WI38 (cell line): ENCODE measurements around the gene ARHGEF28.

Experiments
- H3K4me3 ChIP-seq: 2 replicates; pipeline ENCODE4 v1.5.1; 2011; ENCODE audit warnings: low read depth, mild to moderate bottlenecking, control low read depth, low read length
- CTCF ChIP-seq: IDR thresholded peaks from 2 replicates; pipeline ENCODE4 v1.5.1; 2012; ENCODE audit warnings: low read depth, mild to moderate bottlenecking, control low read depth, low read length

Gene ARHGEF28

GRCh38 chr5:73896668-73897067 is 270.7 kb downstream of the ARHGEF28 start:
- no peak overlapping the region for H3K4me3 ChIP-seq
- TF ChIP-seq CTCF = no peak

GRCh38 chr5:73897893-73898292 is 271.9 kb downstream of the ARHGEF28 start:
- no peak for TF ChIP-seq CTCF

GRCh38 chr5:73899055-73899454 is 273.1 kb downstream of the ARHGEF28 start:
- no peak for TF ChIP-seq CTCF
- H3K4me3 ChIP-seq = no peak overlapping the region

More at GRCh38 chr5:73897893-73898292, 271.9 kb downstream of the ARHGEF28 start:
- no peak overlapping the region for H3K4me3 ChIP-seq

- no peak overlapping the region for H3K4me3 ChIP-seq
- TF ChIP-seq CTCF = no peak
Observed at GRCh38 chr5:73899916-73900315, 273.9 kb downstream of the ARHGEF28 start.

GRCh38 chr5:73900566-73900965 is 274.6 kb downstream of the ARHGEF28 start:
- no peak for TF ChIP-seq CTCF
- H3K4me3 ChIP-seq = no peak overlapping the region

GRCh38 chr5:73901043-73901442 is 275.0 kb downstream of the ARHGEF28 start:
- no peak for TF ChIP-seq CTCF
- H3K4me3 ChIP-seq = no peak overlapping the region

GRCh38 chr5:73901455-73901854 is 275.5 kb downstream of the ARHGEF28 start:
- no peak overlapping the region for H3K4me3 ChIP-seq
- no peak for TF ChIP-seq CTCF
